ENCODE measurements around the gene MARCHF10. TPM values are rescaled to one million over a fixed set of nuclear protein-coding genes. Genes with fewer than 3 reads are reported as not detected.

The MARCHF10 gene
- total RNA-seq, 1 donor from 2014 or later: 0.25 TPM

DNA sequence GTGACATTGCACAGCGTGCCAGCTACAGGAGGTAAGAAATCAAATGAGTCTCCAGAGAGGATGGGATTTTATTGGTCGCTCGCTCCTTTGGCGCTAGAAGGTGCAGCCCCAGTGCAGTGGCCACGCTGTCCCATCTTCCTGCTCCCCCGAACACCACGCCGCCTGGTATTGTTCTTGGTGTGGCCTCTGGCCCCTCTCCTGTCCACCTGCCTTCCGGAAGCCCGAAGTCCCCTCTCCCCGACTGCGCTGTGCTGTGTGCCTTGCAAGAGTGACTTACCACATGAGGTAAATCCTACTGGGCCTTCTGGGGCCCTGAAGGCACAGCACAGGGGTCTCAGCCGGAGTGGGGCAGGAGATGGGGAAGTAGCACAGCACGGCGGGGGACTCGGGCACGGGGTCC lies 58.2 kb downstream of the MARCHF10 start:
- Histone ChIP-seq H3K27me3 (no peaks in the 10 kb centered on the region), H3K4me1 (no peaks in the 10 kb centered on the region), H3K9me3 (no peaks in the 10 kb centered on the region), H3K4me3 (no peak overlapping the region), H3K36me3 (no peaks in the 10 kb centered on the region), H3K27ac (no peak overlapping the region)
- no peak for TF ChIP-seq POLR2A (IDR thresholded peaks at IDR 0.05)
- TF ChIP-seq, protein P1, sequence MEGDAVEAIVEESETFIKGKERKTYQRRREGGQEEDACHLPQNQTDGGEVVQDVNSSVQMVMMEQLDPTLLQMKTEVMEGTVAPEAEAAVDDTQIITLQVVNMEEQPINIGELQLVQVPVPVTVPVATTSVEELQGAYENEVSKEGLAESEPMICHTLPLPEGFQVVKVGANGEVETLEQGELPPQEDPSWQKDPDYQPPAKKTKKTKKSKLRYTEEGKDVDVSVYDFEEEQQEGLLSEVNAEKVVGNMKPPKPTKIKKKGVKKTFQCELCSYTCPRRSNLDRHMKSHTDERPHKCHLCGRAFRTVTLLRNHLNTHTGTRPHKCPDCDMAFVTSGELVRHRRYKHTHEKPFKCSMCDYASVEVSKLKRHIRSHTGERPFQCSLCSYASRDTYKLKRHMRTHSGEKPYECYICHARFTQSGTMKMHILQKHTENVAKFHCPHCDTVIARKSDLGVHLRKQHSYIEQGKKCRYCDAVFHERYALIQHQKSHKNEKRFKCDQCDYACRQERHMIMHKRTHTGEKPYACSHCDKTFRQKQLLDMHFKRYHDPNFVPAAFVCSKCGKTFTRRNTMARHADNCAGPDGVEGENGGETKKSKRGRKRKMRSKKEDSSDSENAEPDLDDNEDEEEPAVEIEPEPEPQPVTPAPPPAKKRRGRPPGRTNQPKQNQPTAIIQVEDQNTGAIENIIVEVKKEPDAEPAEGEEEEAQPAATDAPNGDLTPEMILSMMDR (IDR thresholded peaks at IDR 0.05): no peak
- TF ChIP-seq POLR2AphosphoS5 (IDR thresholded peaks at IDR 0.05; ENCODE audit: insufficient read depth in 1 of 2, low read depth in 1 of 2): no peak
- intact Hi-C loops (cut with DNase I): no loop called here
- no peak for DNase-seq (ENCODE audit: extremely low spot score in 2 of 2)

GRCh38 chr17:62746941-62747340 lies 61.2 kb downstream of the MARCHF10 start:
- Histone ChIP-seq H3K4me1 (no peaks in the 10 kb centered on the region), H3K9me3 (no peaks in the 10 kb centered on the region), H3K4me3 (no peak overlapping the region), H3K27me3 (no peaks in the 10 kb centered on the region), H3K36me3 (no peaks in the 10 kb centered on the region), H3K27ac (no peak overlapping the region)
- intact Hi-C loops (cut with DNase I): no loop called here
- TF ChIP-seq POLR2AphosphoS5 (IDR thresholded peaks at IDR 0.05; ENCODE audit: insufficient read depth in 1 of 2, low read depth in 1 of 2) (no peak), POLR2A (IDR thresholded peaks at IDR 0.05) (no peak)
- TF ChIP-seq, protein P1 (IDR thresholded peaks at IDR 0.05): no peak
- DNase-seq (ENCODE audit: extremely low spot score in 2 of 2): no peak

DNA sequence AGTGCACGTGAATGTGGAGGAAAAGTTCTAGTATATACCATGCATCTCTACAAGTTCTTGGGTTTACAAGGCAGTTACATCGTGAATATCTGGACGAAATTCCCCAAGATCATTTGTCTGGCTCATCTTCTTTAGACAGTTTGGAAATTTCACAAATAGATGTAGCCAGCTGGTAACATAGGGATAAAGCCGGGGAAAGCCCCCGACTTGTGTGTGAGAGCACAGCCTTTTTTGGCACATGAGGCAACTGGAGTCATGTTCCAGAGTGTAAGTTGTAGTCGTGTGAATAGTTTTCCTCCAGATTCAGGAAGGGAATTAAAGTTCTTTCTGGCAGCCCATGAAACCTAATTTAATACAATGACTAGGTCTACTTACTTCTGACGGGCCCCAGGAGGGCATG lies 62.3 kb downstream of the MARCHF10 start:
- no peaks in the 10 kb centered on the region for H3K9me3 ChIP-seq
- H3K4me3 ChIP-seq: no peak overlapping the region
- no peak for DNase-seq (ENCODE audit: extremely low spot score in 2 of 2)
- H3K27ac ChIP-seq: no peak overlapping the region
- H3K27me3 ChIP-seq: no peaks in the 10 kb centered on the region
- TF ChIP-seq, protein P1 (IDR thresholded peaks at IDR 0.05): no peak
- no peak for TF ChIP-seq POLR2A (IDR thresholded peaks at IDR 0.05)
- TF ChIP-seq POLR2AphosphoS5 (IDR thresholded peaks at IDR 0.05; ENCODE audit: insufficient read depth in 1 of 2, low read depth in 1 of 2): no peak
- intact Hi-C loops (cut with DNase I): no loop called here
- H3K4me1 ChIP-seq: no peaks in the 10 kb centered on the region
- H3K36me3 ChIP-seq: no peaks in the 10 kb centered on the region

- TF ChIP-seq, protein P1 (IDR thresholded peaks at IDR 0.05): no peak
- no peak for TF ChIP-seq POLR2A (IDR thresholded peaks at IDR 0.05)
- TF ChIP-seq POLR2AphosphoS5 (IDR thresholded peaks at IDR 0.05; ENCODE audit: insufficient read depth in 1 of 2, low read depth in 1 of 2): no peak
- no peak overlapping the region for H3K27ac ChIP-seq
- intact Hi-C loops (cut with DNase I): no loop called here
- no peaks in the 10 kb centered on the region for H3K36me3 ChIP-seq
- no peaks in the 10 kb centered on the region for H3K27me3 ChIP-seq
- H3K4me1 ChIP-seq: no peaks in the 10 kb centered on the region
- H3K9me3 ChIP-seq: no peaks in the 10 kb centered on the region
- no peak for DNase-seq (ENCODE audit: extremely low spot score in 2 of 2)
- no peak overlapping the region for H3K4me3 ChIP-seq
These were observed 63.9 kb downstream of the MARCHF10 start for GRCh38 chr17:62744259-62744658.

DNA sequence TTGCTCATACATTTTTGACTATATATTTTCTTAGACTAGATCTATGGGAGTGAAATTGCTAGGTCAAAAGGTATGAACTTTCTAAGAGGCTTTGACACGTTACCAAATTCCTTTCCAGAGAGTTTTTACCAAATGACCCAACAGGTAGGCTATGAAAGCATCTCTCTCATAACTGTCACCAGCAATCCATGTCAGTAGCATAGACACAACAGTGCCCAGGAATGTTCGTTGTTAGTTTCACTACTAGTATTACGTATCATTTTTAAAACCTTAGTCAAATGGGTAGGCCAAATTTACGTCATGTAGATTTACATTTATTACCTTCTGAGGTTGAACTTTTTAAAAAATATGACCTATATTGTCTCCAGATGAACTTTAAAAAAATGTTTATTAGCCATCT lies 66.8 kb downstream of the MARCHF10 start:
- Histone ChIP-seq H3K27me3 (no peaks in the 10 kb centered on the region), H3K4me3 (no peak overlapping the region), H3K4me1 (no peaks in the 10 kb centered on the region), H3K27ac (no peak overlapping the region), H3K36me3 (no peaks in the 10 kb centered on the region), H3K9me3 (no peaks in the 10 kb centered on the region)
- no peak for DNase-seq (ENCODE audit: extremely low spot score in 2 of 2)
- intact Hi-C loops (cut with DNase I): no loop called here
- TF ChIP-seq POLR2AphosphoS5 (IDR thresholded peaks at IDR 0.05; ENCODE audit: insufficient read depth in 1 of 2, low read depth in 1 of 2): no peak

All from vagina (tissue), 2 donors.